B cell (primary cell): Measurements from ENCODE around the gene DND1. TPM values are rescaled to one million over a fixed set of nuclear protein-coding genes. Genes with fewer than 3 reads are reported as not detected.

ENCODE experiments used
- ATAC-seq: fragments of 200-7000 bp; cut with Tn5 transposase; one replicate; pipeline ENCODE4 v1.10.0; 2021; ENCODE audit warnings: low read depth, mild to moderate bottlenecking, moderate number of reproducible peaks, moderate library complexity
- CTCF ChIA-PET: fragments of 350-600 bp; sonication (Branson Sonifier 250); formaldehyde crosslinking; loops from one replicate; lab custom pipeline; 2021; ENCODE audit warnings: antibody characterized with exemption, inconsistent platforms; lab: Charles Lee
- POLR2A ChIA-PET: fragments of 350-600 bp; sonication (Branson Sonifier 250); formaldehyde crosslinking; loops from one replicate; lab custom pipeline; 2021; ENCODE audit warnings: antibody characterized with exemption; lab: Charles Lee
- DNase-seq: peaks from one replicate; pipeline ENCODE4 v3.0.0; 2013
- H2AFZ ChIP-seq: 2 replicates; pipeline ENCODE4 v1.6.1; 2012; ENCODE audit warnings: mild to moderate bottlenecking, low read depth, low read length; ENCODE audit not compliant: insufficient read depth, poor library complexity, severe bottlenecking
- H3K27ac ChIP-seq, 2 donors: 1 replicate in 1 of 2; 2 replicates in 1 of 2; pipeline ENCODE4 v1.5.1; 2012 to 2013; ENCODE audit warnings: low read length in 2 of 2, mild to moderate bottlenecking in 2 of 2, moderate library complexity in 1 of 2
- H3K27me3 ChIP-seq, 4 experiments: fragments of 200-600 bp in 1 of 4; sonication (generic) in 1 of 4; replicated peaks in 1 of 4; 1 replicate in 2 of 4; 2 replicates in 2 of 4; pipeline versions ENCODE4 v1.6.1 to v1.7.0; 2013 to 2016; ENCODE audit warnings: low read length in 3 of 4, mild to moderate bottlenecking in 2 of 4, mixed read lengths in 1 of 4, moderate library complexity in 1 of 4; ENCODE audit not compliant: insufficient read depth in 4 of 4, control insufficient read depth in 3 of 4; ENCODE audit errors: control extremely low read depth in 1 of 4
- H3K36me3 ChIP-seq, 2 experiments: replicated peaks in 1 of 2; 1 replicate in 1 of 2; 2 replicates in 1 of 2; pipeline versions ENCODE4 v1.6.1 to v1.7.1; 2013; ENCODE audit warnings: low read length in 1 of 2; ENCODE audit not compliant: insufficient read depth in 2 of 2, control insufficient read depth in 1 of 2; ENCODE audit errors: control extremely low read depth in 1 of 2, extremely low read depth in 1 of 2
- H3K4me1 ChIP-seq, 2 donors: fragments of 200-600 bp in 1 of 2; sonication (generic) in 1 of 2; 1 replicate in 1 of 2; 2 replicates in 1 of 2; pipeline versions ENCODE4 v1.5.1 to v1.6.1; 2013 to 2017; ENCODE audit warnings: low read length in 2 of 2; ENCODE audit not compliant: control insufficient read depth in 2 of 2, insufficient read depth in 2 of 2
- H3K4me2 ChIP-seq: replicated peaks from 2 replicates; pipeline ENCODE3; 2012; ENCODE audit warnings: mild to moderate bottlenecking, low read depth, low read length; ENCODE audit not compliant: poor library complexity, severe bottlenecking
- H3K4me3 ChIP-seq, 5 experiments: fragments of 200-600 bp in 1 of 5; sonication (generic) in 1 of 5; 1 replicate in 3 of 5; 2 replicates in 2 of 5; pipeline versions ENCODE4 v1.5.1 to v1.7.0; 2011 to 2016; ENCODE audit warnings: low read length in 4 of 5, mild to moderate bottlenecking in 4 of 5, low read depth in 2 of 5, control low read depth in 1 of 5, moderate library complexity in 1 of 5; ENCODE audit not compliant: insufficient read depth in 1 of 5; ENCODE audit errors: control extremely low read depth in 1 of 5, extremely low read depth in 1 of 5
- H3K79me2 ChIP-seq: fragments of 200-600 bp; sonication (generic); one replicate; pipeline ENCODE4 v1.6.0; 2016; ENCODE audit warnings: low read length; ENCODE audit not compliant: control insufficient read depth, insufficient read depth
- H3K9ac ChIP-seq: fragments of 200-600 bp; sonication (generic); 2 replicates; pipeline ENCODE4 v1.6.1; 2017; ENCODE audit warnings: mild to moderate bottlenecking, low read length, moderate library complexity
- H3K9me3 ChIP-seq, 3 donors: one replicate each; pipeline versions ENCODE4 v1.6.1 to v1.7.1; 2013; ENCODE audit warnings: low read length in 2 of 3; ENCODE audit not compliant: control insufficient read depth in 2 of 3, insufficient read depth in 1 of 3; ENCODE audit errors: control extremely low read depth in 1 of 3
- H4K20me1 ChIP-seq: 2 replicates; pipeline ENCODE4 v1.6.0; 2012; ENCODE audit warnings: mild to moderate bottlenecking, low read length; ENCODE audit not compliant: insufficient read depth, control insufficient read depth, poor library complexity, severe bottlenecking
- H3K27ac Mint-ChIP-seq: one replicate; pipeline ENCODE4 v1.8.0; 2021; ENCODE audit warnings: mixed read lengths
- H3K27me3 Mint-ChIP-seq: one replicate; pipeline ENCODE4 v1.8.0; 2021; ENCODE audit warnings: mixed read lengths
- H3K4me1 Mint-ChIP-seq: one replicate; pipeline ENCODE4 v1.8.0; 2021; ENCODE audit warnings: mixed read lengths
- H3K4me3 Mint-ChIP-seq: one replicate; pipeline ENCODE4 v1.8.0; 2021; ENCODE audit warnings: mixed read lengths
- H3K9me3 Mint-ChIP-seq: one replicate; pipeline ENCODE4 v1.8.0; 2022; ENCODE audit warnings: mixed read lengths; ENCODE audit not compliant: insufficient read depth
- EZH2 ChIP-seq: IDR thresholded peaks from 2 replicates; pipeline ENCODE4 v1.6.1; 2012; ENCODE audit warnings: borderline replicate concordance, low read depth, mild to moderate bottlenecking, moderate library complexity, low read length; ENCODE audit not compliant: insufficient read depth, poor library complexity, severe bottlenecking
- WGBS: methylation state at CpG from one replicate; pipeline ENCODE4 v1.1.5; 2013; ENCODE audit warnings: missing lambda C conversion rate; ENCODE audit not compliant: insufficient coverage; 5-methylcytosine and 5-hydroxymethylcytosine counted together
- intact Hi-C: fragments of 100-400 bp; cut with micrococcal nuclease; formaldehyde crosslinking; loops from one replicate; pipeline ENCODE4 v1.10.0; 2022
- polyA plus RNA-seq: library from polyadenylated mRNA; depleted of rRNA; stranded (reverse); fragments of >200 nt; gene quantifications from 2 replicates; pipeline ENCODE4 v1.2.3, GENCODE V29; 2012
- total RNA-seq, 2 donors: library from RNA; stranded (reverse); fragments of 120-200 nt in 1 of 2; gene quantifications; 1 replicate in 1 of 2; 2 replicates in 1 of 2; pipeline versions ENCODE4 v1.2.3 to v1.2.4, GENCODE V29; 2013 to 2022
- TF ChIP-seq, protein P1 (sequence below): fragments of 200-600 bp; IDR thresholded peaks from one replicate; pipeline ENCODE4 v1.8.0; 2022; ENCODE audit warnings: antibody characterized with exemption, mild to moderate bottlenecking

DND1 gene
- total and polyA plus RNA-seq, 2 donors (not counting 1 experiment from before 2014, with no cell fraction given) = 3.0 to 3.6 TPM

- no peak overlapping the region for H3K27ac ChIP-seq
- peaks cover 0 to 11% (median 4%) of the 10 kb centered on the region in 4 experiments for H3K27me3 ChIP-seq
- Mint-ChIP-seq H3K4me1 (peaks cover 32% of the 10 kb centered on the region), H3K4me3 (no peak overlapping the region), H3K27me3 (peaks cover 5% of the 10 kb centered on the region), H3K27ac (no peak overlapping the region), H3K9me3 (no peaks in the 10 kb centered on the region)
- H3K4me3 ChIP-seq = no peak overlapping the region
- no peak for TF ChIP-seq EZH2
- TF ChIP-seq, protein P1, sequence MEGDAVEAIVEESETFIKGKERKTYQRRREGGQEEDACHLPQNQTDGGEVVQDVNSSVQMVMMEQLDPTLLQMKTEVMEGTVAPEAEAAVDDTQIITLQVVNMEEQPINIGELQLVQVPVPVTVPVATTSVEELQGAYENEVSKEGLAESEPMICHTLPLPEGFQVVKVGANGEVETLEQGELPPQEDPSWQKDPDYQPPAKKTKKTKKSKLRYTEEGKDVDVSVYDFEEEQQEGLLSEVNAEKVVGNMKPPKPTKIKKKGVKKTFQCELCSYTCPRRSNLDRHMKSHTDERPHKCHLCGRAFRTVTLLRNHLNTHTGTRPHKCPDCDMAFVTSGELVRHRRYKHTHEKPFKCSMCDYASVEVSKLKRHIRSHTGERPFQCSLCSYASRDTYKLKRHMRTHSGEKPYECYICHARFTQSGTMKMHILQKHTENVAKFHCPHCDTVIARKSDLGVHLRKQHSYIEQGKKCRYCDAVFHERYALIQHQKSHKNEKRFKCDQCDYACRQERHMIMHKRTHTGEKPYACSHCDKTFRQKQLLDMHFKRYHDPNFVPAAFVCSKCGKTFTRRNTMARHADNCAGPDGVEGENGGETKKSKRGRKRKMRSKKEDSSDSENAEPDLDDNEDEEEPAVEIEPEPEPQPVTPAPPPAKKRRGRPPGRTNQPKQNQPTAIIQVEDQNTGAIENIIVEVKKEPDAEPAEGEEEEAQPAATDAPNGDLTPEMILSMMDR = no peak
- 97% methylated on average over 4 of the region's 10 CpGs for WGBS
- no peak overlapping the region for H2AFZ ChIP-seq
- intact Hi-C loops = loop anchor here (2.0 kb wide), 3 partner anchors 53 to 81 kb away; partner anchors contain the start of genes HARS1, HARS2 and SRA1
- no peaks in the 10 kb centered on the region for H3K9me3 ChIP-seq
- DNase-seq (no peak), ATAC-seq (no peak)
- H3K79me2 ChIP-seq = peaks cover 8% of the 10 kb centered on the region
- no peak overlapping the region for H3K9ac ChIP-seq
- H3K4me2 ChIP-seq = no peak overlapping the region
- peaks cover 13 to 24% of the 10 kb centered on the region in 2 donors for H3K4me1 ChIP-seq
- ChIA-PET POLR2A (no interaction called here), CTCF (interaction anchor here (0.7 to 2.2 kb wide), 4 partner anchors 10 to 848 kb away, joined by 3 to 13 read pairs (median 6); partner anchors contain the start of genes EIF4EBP3, IK, NDUFA2 and PCDHGC4)
- no peaks in the 10 kb centered on the region for H4K20me1 ChIP-seq
- H3K36me3 ChIP-seq = peaks cover 0 to 3% of the 10 kb centered on the region in 2 experiments
Measured at GRCh38 chr5:140637371-140638100, 35.8 kb downstream of the DND1 start.
